WERI-Rb-1 (cell line): Measurements from ENCODE around the gene RPL37A.

ENCODE experiments used
- DNase-seq: peaks from one replicate; pipeline ENCODE4 v3.0.0-alpha.2; 2020
- H3K27ac ChIP-seq: fragments of 250-450 bp; sonication (Bioruptor Pico); 2 replicates; pipeline ENCODE4 v1.5.1; 2020; ENCODE audit warnings: mild to moderate bottlenecking, moderate library complexity
- H3K27me3 ChIP-seq: fragments of 250-450 bp; sonication (Bioruptor Pico); 2 replicates; pipeline ENCODE4 v1.5.1; 2021; ENCODE audit warnings: mild to moderate bottlenecking, low read depth, moderate library complexity; ENCODE audit not compliant: insufficient read depth, severe bottlenecking
- H3K36me3 ChIP-seq: fragments of 250-450 bp; sonication (Bioruptor Pico); 2 replicates; pipeline ENCODE4 v1.5.1; 2020; ENCODE audit warnings: mild to moderate bottlenecking, moderate library complexity
- H3K4me3 ChIP-seq: 2 replicates; pipeline ENCODE4 v1.5.1; 2011; ENCODE audit warnings: low read depth, mild to moderate bottlenecking, control low read depth, low read length
- H3K9me3 ChIP-seq: fragments of 250-450 bp; sonication (Bioruptor Pico); 2 replicates; pipeline ENCODE4 v1.5.1; 2021; ENCODE audit warnings: mild to moderate bottlenecking, moderate library complexity; ENCODE audit not compliant: severe bottlenecking
- TF ChIP-seq, protein P1 (sequence below): IDR thresholded peaks from 2 replicates; pipeline ENCODE4 v1.5.1; 2011; ENCODE audit warnings: low read depth, mild to moderate bottlenecking, control low read depth, inconsistent platforms, low read length

The RPL37A gene

DNA sequence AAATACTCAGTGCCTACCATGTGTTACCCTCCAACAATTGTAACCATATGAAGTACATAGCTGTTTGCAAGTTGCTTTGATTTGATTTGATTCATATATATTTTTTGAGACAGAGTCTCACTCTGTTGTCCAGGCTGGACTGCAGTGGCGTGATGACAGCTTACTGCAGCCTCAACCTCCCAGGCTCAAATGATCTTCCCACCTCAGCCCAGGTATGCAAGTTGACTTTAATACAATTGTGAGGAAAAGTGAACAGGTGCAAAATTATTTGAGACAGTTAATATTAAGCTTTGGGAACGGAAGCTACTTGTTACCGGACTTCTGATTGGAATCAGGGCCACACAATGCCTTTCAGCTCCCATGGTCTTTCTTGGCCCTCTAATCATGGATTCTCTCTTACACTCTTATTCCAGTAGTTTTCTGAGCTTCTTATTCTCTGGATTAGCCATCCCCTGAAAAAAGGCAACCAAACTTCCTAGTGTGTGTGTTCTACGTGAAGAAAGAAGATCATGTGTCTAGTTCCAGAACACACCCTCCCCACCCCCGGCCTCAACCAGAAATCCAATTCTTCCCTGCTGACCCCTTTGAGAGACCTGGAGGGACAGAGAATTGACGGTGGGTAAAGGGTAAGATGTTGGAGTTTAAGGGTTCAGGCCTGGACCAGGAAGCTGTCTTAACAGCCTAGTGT is 1.1 kb upstream of the RPL37A start:
- H3K27ac ChIP-seq: no peak overlapping the region

DNA sequence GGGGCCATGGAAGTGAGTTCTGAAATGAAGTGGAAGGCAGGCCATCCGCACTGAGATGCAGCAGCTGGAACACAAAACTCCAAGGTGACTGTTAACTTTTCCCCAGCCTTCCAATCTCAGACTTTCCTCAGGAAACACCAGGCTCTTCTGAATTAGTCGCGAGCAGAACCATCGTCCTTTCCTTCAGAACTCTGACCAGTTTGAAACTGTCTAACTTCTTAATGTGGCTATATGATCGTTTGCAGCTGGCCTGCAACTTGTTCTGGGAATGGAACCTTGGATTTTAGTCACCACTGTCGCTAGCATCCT is 620 bp upstream of the RPL37A start:
- H3K36me3 ChIP-seq: peaks cover 43% of the 10 kb centered on the region
- H3K27ac ChIP-seq: no peak overlapping the region

More for the DNA sequence above, 1.1 kb upstream of the RPL37A start:
- no peak for DNase-seq
- Histone ChIP-seq H3K27me3 (no peaks in the 10 kb centered on the region), H3K9me3 (no peaks in the 10 kb centered on the region), H3K4me3 (no peak overlapping the region), H3K36me3 (peaks cover 38% of the 10 kb centered on the region)
- TF ChIP-seq, protein P1, sequence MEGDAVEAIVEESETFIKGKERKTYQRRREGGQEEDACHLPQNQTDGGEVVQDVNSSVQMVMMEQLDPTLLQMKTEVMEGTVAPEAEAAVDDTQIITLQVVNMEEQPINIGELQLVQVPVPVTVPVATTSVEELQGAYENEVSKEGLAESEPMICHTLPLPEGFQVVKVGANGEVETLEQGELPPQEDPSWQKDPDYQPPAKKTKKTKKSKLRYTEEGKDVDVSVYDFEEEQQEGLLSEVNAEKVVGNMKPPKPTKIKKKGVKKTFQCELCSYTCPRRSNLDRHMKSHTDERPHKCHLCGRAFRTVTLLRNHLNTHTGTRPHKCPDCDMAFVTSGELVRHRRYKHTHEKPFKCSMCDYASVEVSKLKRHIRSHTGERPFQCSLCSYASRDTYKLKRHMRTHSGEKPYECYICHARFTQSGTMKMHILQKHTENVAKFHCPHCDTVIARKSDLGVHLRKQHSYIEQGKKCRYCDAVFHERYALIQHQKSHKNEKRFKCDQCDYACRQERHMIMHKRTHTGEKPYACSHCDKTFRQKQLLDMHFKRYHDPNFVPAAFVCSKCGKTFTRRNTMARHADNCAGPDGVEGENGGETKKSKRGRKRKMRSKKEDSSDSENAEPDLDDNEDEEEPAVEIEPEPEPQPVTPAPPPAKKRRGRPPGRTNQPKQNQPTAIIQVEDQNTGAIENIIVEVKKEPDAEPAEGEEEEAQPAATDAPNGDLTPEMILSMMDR: no peak

DNA sequence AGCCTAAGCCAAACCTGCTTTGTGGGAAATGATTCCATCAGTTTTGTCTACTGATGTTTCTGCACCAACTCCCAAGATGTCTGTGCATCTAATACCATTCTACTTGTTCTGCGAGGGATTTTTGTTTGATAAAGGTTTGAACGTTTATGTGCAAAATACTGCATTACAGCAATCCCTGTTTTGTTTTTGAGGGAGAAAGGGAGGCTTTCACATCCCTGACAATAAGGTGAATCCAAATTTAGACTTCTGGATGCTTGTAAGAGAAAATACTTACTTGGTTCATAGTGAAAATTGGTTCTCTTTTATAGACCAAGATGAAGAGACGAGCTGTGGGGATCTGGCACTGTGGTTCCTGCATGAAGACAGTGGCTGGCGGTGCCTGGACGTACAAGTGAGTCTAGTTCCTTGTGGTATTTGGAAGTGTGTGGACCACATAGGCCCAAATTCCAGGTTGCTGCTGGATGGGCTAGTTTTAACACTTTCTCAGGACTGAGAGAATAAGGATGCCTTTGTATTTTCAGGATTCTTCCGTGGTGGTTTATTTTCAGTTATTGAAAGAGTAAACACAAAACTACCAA is 1.1 kb downstream of the RPL37A start:
- no peak for DNase-seq
- TF ChIP-seq, protein P1: no peak
- Histone ChIP-seq H3K4me3 (peak overlapping the region; percentile 98), H3K27ac (peak overlapping the region; percentile 88), H3K27me3 (no peaks in the 10 kb centered on the region), H3K9me3 (no peaks in the 10 kb centered on the region), H3K36me3 (peaks cover 60% of the 10 kb centered on the region)

More for the DNA sequence above, 620 bp upstream of the RPL37A start:
- no peak for DNase-seq
- Histone ChIP-seq H3K9me3 (no peaks in the 10 kb centered on the region), H3K27me3 (no peaks in the 10 kb centered on the region), H3K4me3 (peak overlapping the region; percentile 98)
- TF ChIP-seq, protein P1: no peak

DNA sequence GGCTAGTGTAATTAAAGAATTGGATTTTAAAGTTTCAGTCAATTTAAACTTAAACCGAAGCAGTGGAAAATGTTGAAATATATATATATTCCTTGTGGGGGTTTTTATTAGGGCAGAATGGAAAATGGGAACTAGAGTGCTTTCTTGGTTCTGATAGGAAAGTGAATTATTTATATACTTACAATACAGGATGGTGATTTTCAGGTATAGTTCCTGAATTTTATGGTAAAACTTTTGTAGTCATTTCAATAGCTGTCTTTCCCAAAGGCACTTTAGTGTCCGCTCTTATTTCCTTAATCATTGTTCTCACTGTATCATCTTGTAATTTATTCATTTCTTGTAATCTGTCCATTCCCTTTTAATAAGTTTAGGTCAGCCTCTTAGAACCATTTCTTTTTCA is 1.9 kb downstream of the RPL37A start:
- H3K27ac ChIP-seq: no peak overlapping the region
- no peak overlapping the region for H3K4me3 ChIP-seq
- TF ChIP-seq, protein P1: no peak
- H3K27me3 ChIP-seq: no peaks in the 10 kb centered on the region
- no peak for DNase-seq
- no peaks in the 10 kb centered on the region for H3K9me3 ChIP-seq
- peaks cover 68% of the 10 kb centered on the region for H3K36me3 ChIP-seq

DNA sequence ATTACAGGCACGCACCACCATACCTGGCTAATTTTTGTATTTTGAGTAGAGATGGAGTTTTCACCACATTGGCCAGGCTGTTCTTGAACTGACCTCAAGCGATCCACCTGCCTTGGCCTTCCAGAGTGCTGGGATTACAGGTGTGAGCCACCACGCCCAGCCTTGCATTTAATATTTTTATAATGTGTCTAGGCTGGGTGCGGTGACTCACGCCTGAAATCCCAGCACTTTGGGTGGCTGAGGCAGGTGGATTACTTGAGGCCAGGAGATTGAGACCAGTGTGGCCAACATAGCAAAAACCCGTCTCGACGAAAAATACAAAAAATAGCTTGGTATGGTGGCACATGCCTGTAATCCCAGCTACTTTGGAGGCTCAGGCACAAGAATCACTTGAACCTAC is 3.2 kb downstream of the RPL37A start:
- no peaks in the 10 kb centered on the region for H3K27me3 ChIP-seq
- no peak for DNase-seq
- TF ChIP-seq, protein P1: no peak
- H3K36me3 ChIP-seq: peaks cover 77% of the 10 kb centered on the region
- no peak overlapping the region for H3K27ac ChIP-seq
- H3K9me3 ChIP-seq: no peaks in the 10 kb centered on the region
- no peak overlapping the region for H3K4me3 ChIP-seq
